ENCODE data around the gene FRMD8.
"Not testable (repeated sequence)": the region's sequence is repeated elsewhere in the genome, so short reads cannot be mapped to it uniquely, and the experiment has no call there.

FRMD8 gene

GRCh38 chr11:65393513-65394079 lies 7.2 kb downstream of the FRMD8 start:
- no peak for DNase-seq (ENCODE audit: low spot score)

- no peak for DNase-seq (ENCODE audit: low spot score)
Measured at GRCh38 chr11:65394125-65394536, 7.7 kb downstream of the FRMD8 start.

DNA sequence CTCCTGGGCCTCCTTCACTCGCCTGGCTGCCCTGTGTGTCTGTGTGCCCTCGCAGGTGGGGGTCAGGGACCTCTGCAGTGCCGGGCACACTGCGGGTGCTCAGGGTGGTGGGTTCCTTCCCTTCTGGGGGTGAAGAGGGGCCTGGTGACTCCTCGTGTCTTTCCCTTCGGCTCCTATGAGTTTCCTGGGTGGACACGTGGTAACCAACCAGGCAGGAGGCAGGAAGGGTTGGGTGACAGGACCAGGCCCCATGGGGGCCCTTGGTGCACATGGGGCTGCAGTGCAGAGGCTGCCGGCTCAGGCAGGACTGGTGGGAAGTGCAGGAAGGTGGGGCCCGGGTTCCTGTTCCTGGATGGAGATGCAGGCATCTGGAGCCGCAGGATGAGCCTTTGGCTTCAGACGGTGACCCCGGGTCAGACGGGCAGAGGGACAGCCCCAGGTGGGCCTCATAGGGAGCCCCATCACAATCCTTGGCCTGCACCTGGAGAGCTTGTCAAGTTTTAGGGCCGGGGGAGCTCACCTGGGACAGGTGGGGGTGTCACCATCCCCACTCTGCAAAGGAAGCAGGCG lies 9.6 kb downstream of the FRMD8 start:
- no peak for DNase-seq (ENCODE audit: low spot score)

DNA sequence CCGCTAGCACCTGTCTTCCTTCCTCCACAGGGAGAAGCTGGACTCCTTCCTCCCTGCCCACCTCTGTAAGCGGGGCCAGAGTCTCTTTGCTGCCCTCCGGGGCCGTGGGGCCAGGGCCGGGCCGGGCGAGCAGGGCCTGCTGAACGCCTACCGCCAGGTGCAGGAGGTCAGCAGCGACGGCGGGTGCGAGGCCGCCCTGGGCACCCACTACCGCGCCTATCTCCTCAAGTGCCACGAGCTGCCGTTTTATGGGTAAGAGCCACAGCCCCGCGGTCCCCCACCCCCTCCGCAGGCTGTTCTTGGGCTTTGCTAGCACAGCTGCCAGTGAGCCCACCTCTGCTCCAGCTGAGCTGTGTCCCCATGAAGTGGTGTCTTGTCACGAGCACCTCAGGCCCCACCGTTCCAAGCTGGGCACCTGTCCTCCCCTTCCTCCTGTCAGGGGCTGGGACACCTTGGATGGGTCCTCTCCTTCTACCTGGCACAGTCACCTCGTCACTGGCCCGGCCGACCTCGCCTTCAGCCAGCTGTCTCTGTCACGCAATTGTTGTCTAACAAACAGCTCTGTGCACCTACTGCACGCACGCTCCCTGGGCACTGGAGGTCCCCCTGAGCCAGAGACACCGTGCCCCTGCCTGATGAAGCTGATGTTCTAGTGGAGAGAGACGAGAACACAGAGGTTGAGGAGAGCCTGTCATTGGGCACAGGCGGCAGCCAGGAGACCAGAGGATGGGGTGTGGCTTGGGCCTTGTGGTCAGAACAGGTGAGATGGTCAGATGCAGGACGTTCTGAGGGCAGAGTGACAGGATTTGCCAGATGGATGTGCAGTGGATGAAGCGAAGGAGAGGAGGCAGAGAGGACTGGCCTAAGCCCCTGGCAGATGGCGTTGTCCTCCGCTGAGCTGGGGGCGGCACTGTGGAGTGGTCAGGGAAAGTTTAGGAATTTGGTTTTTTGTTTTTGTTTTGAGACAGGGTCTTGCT lies 10.6 kb downstream of the FRMD8 start:
- DNase-seq (ENCODE audit: low spot score): no peak

DNA sequence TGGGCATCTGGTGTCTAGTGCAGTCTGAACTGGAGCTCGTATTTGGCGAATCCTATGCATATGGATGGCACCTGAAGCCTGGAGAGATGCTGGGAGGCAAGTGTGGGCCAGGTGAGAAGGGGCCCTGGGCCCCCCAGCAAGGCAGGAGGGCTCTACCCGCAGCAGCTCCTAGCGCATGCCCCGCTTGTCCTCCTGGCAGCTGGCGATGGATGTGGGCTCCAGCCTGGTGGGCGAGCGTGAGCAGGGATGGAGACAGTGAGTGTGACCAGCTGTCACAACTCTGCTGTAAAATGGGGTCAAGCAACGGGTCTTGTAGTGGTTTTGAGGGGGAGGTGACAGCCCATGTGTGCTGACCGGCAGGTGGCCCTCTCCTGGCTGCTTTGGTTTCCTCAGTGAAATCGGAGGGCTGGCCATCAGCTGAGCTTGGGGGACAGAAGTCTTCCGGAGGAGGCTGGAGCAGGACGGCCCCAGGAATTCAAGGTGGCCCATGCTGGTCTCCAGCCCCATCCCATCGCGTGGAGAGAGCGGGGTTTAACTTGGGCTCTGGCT lies 12.0 kb downstream of the FRMD8 start:
- DNase-seq (ENCODE audit: low spot score): no peak

DNA sequence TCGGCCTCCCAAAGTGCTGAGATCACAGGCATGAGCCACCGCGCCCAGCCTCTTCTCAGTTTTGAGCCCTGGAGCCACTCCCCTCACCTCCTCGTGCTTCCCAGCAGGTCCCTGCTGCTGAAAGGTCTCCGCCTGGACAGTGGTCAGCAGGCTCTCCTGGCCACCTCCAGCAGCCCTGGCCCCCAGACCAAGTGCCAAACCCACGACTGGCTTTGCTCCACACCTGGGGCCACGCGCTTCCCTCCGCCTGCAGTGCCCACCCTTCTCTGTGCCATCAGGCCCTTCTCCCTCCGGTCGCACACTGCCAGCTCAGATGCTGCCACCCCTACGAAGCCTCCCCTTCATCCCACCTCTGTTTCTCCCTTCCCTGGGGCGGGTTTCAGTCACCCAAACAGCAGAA lies 12.8 kb downstream of the FRMD8 start:
- no peak for DNase-seq (ENCODE audit: low spot score)

GRCh38 chr11:65399845-65400244 lies 13.4 kb downstream of the FRMD8 start:
- DNase-seq (ENCODE audit: low spot score): no peak

GRCh38 chr11:65400307-65401072 lies 14.1 kb downstream of the FRMD8 start:
- DNase-seq (ENCODE audit: low spot score): no peak

DNA sequence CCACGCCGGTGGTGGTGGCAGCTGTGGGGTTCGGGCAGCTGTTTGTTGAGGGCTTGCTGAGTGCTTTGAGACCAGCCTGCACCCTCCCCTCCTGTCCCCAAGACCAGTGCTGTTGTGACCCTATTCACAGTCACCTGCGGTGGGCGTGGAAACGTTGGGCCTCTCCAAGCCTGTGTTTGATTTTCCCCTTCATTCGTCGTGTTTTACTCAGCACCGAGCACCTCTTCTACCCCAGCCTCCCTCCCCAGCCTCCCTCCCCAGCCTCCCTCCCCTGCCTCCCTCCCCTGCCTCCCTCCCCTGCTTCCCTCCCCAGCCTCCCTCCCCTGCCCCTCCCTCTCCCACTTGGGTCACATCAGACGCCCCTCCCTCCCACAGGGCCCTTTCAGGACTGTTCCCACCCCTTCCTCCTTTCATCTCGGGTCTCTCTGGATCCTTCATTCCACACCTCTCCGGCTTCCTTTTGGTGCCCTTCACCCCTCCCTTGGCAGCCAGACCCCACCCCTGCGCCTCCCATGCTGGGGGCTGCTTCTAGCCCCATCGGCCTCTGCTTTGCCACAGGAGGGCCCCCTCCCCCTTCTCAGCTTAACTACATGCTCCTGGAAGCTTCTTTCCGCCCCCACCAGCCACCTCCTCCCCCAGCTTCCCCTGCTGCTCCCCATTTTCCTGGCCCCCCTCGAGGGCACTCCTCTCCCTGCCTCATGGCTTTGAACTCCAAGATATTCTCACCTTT lies 14.8 kb downstream of the FRMD8 start:
- DNase-seq (ENCODE audit: low spot score): no peak

DNA sequence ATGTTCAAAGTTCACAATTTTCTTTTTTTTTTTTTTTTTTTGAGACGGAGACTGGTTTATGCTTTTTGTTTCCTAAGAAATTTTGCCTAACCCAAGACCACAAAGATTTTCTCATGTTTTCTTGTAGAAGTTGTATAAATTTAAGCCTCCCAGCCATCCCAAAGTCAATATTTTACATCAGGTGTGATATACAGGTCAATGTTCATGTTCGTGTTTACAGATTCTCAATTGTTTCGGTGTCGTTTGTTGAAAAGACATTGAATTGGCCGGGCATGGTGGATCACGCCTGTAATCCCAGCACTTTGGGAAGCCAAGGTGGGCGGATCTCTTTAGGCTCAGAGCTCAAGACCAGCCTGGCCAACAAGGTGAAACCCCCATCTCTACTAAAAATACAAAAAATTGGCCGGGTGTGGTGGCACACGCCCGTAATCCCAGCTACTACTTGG lies 15.4 kb downstream of the FRMD8 start:
- DNase-seq (ENCODE audit: low spot score): no peak

GRCh38 chr11:65402790-65403189 lies 16.4 kb downstream of the FRMD8 start:
- DNase-seq (ENCODE audit: low spot score): no peak

DNA sequence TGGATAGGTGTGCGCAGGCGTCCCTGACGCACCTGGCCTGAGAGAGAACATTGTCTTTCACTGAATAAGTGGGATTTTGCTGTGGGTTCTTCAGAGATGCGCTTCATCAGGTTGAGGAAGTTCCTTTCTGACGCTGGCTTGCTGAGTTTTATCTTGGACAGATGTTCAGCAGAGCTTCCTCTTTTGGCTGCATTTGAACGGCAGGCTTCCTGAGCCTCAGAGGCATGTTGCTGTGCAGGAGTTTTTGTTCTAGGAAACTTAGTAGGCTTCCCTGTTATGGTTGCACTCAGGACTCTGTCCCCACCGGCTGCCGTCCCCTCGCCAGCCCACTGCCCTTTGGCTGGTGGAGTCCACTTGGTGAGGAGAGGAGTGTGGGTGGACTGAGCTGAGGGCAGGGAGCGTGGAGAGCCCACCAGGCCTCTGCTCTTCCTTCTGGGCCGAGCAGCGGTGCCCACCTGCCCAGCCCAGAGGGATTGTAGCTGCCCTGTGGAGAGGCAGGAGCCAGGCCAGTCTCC lies 17.2 kb downstream of the FRMD8 start:
- DNase-seq (ENCODE audit: low spot score): no peak

DNA sequence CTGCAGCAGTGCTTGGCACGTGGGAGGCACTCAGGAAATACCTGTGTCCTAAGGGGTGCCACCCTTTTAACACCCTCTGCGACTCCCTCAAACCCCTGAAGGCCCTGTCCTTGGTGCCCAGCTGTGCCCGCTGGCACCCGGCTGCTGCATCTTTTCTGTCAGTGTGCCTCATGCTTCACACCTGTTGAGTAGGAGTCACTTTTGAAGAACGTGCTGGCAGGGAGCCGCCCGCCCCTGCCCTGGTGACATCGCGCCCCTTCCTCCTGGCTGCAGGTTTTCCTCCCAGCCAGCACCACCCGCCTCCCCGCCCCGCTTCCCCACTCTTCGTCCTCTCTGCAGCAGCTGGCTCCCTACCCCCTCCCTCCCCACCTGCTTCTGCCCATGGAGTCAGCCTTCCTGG lies 17.8 kb downstream of the FRMD8 start:
- no peak for DNase-seq (ENCODE audit: low spot score)

DNA sequence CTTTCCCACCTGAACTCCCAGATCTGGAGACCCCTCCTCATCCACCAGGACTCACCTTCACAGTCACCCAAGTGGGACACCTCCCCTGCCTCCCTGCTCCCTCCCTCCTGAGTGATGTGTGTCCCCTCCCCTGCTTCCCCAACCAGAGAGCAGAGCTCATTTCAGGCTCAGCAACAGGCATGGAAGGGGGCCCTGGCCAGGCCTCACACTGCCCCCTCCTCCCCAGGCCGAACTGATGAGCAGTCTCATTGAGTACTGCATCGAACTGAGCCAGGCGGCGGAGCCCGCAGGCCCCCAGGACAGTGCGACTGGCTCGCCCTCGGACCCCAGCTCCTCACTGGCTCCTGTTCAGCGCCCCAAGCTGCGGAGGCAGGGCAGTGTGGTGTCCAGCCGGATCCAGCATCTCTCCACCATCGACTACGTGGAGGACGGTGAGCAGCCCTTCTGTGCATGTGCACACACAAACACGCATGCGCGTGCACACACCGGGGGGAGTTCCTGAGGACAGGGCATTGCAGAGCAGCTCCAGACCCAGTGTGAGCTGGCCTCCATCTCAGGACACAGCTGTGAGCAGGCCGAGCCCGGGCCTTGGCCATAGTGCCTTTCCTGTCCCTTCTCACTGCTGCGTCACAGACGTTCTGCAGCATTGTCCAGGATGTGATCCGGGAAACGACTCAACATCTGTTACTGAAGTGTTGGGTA lies 18.4 kb downstream of the FRMD8 start:
- no peak for DNase-seq (ENCODE audit: low spot score)

- DNase-seq (ENCODE audit: low spot score): no peak
Measured at GRCh38 chr11:65410936-65411680, 24.7 kb downstream of the FRMD8 start.

DNA sequence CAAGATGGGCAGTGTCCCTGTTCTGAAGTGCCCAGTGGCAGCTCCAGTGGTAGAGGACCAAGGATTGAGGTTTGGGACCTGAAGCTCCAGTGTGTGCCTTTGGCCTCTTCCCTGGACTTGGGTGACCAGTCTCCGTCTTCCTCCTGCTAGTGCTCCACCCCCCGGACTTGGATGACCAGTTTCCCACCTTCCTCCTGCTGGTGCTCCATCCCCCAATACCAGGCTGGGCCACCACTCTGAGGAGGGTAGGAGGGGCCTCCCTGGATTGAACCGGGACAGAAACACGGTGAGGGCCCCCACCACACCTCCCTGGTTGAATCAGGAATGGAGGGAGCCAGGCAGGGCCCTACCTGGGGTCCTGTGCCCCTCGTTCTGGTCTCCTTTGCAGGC lies 25.2 kb downstream of the FRMD8 start:
- no peak for DNase-seq (ENCODE audit: low spot score)

DNA sequence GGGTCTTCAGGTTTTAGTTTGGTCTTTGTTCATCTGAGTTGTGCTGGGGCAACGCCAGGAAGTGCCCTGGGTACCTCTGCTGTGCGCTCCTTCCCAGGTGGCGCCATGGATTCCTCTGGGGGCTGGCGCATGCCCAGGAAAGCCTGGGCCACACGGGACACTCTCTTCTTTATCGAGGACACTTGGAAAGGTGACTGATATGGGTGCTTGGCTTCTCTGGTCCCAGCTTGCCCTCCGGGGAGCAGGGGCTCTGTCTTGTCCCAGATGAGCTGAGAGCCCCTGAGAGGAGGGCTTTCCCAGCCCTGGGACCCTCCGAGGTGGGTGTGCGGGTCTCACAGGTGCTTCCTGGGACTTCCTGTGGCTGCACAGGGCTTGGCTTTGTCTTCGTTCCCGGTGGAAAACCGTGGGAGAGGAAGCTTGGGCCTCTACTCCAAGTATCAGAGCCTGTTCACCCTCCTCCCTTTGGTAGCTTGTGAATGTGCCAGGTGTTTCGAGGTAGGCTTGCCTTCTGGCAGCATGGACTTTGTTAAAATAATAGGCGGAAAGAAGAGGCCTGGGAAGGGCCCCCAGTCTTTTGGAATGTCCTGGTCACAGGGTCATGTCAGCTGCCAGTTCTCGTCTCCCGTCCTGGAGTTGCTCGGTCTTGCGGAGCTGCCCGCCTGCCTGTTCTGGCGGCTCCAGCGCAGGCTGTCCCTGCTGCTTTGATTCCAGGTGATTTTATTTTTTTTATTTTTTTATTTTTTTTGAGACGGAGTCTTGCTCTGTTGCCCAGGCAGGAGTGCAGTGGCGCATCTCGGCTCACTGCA lies 26.0 kb downstream of the FRMD8 start:
- no peak for DNase-seq (ENCODE audit: low spot score)

GRCh38 chr11:65413077-65413664 lies 26.7 kb downstream of the FRMD8 start:
- DNase-seq (ENCODE audit: low spot score): not testable (repeated sequence)
